Large intestine (tissue), 3 donors: ENCODE measurements around the gene TREML4. TPM values are rescaled to one million over a fixed set of nuclear protein-coding genes. Genes with fewer than 3 reads are reported as not detected.

Source experiments
- DNase-seq, 2 donors: peaks; one replicate each; pipeline versions ENCODE4 v3.0.0 to v3.0.0-alpha.2; 2013
- H3K27ac ChIP-seq: one replicate; pipeline ENCODE4 v1.5.1; 2013; ENCODE audit warnings: low read length
- H3K27me3 ChIP-seq: 2 replicates; pipeline ENCODE4 v1.6.1; 2013; ENCODE audit warnings: low read length; ENCODE audit not compliant: control insufficient read depth, insufficient read depth
- H3K36me3 ChIP-seq: 2 replicates; pipeline ENCODE4 v1.6.1; 2013; ENCODE audit warnings: low read length; ENCODE audit not compliant: control insufficient read depth, insufficient read depth
- H3K4me1 ChIP-seq: one replicate; pipeline ENCODE4 v1.6.1; 2013; ENCODE audit warnings: low read length; ENCODE audit not compliant: control insufficient read depth, insufficient read depth
- H3K4me3 ChIP-seq: one replicate; pipeline ENCODE4 v1.5.1; 2013; ENCODE audit warnings: low read length
- H3K9me3 ChIP-seq: one replicate; pipeline ENCODE4 v1.6.1; 2013; ENCODE audit warnings: mild to moderate bottlenecking, low read depth, low read length, moderate library complexity; ENCODE audit not compliant: control insufficient read depth
- WGBS: methylation state at CpG from one replicate; pipeline ENCODE4 v1.1.5; 2013; ENCODE audit warnings: low lambda C conversion rate; ENCODE audit not compliant: insufficient coverage; 5-methylcytosine and 5-hydroxymethylcytosine counted together
- polyA plus RNA-seq: library from polyadenylated mRNA; unstranded; fragments of 120-200 nt; gene quantifications from one replicate; pipeline ENCODE4 v1.2.1, GENCODE V29; 2013

TREML4 gene
- polyA plus RNA-seq, 1 donor = not detected

GRCh38 chr6:41286544-41287346 is 58.6 kb downstream of the TREML4 start, which contains the start of gene TREM1:
TSS of gene TREM1 (minus strand) at chr6:41286682. CDS start at chr6:41286655, 27 bp downstream.
- no CpG with 5 or more reads among the region's 8 CpGs for WGBS

GRCh38 chr6:41288030-41288753 is 60.0 kb downstream of the TREML4 start:
- Histone ChIP-seq H3K4me3 (no peak overlapping the region), H3K27ac (no peak overlapping the region), H3K27me3 (peaks cover 5% of the 10 kb centered on the region), H3K36me3 (no peaks in the 10 kb centered on the region), H3K4me1 (no peaks in the 10 kb centered on the region), H3K9me3 (no peaks in the 10 kb centered on the region)
- WGBS = 10% methylated on average over 2 of the region's 6 CpGs
- peak; percentile 52 to 87 for DNase-seq

More at GRCh38 chr6:41286544-41287346, 58.6 kb downstream of the TREML4 start, which contains the start of gene TREM1:
- H3K9me3 ChIP-seq = no peaks in the 10 kb centered on the region
- no peak within 1 kb of the TSS for H3K27ac ChIP-seq
- peaks cover 5% of the 10 kb centered on the region for H3K27me3 ChIP-seq
- H3K4me1 ChIP-seq = no peaks in the 10 kb centered on the region
- no peak within 1 kb of the TSS for H3K4me3 ChIP-seq
- no peaks in the 10 kb centered on the region for H3K36me3 ChIP-seq
- DNase-seq = peak in 1 of 2 donors; percentile 20

Other genes with a start within 250 kb of the TREML4 start
- gene UNC5CL, start 189.1 kb upstream of the TREML4 start, polyA plus RNA-seq = 164 TPM
- 2.3 TPM for gene TSPO2, start 185.9 kb upstream of the TREML4 start, polyA plus RNA-seq
- gene APOBEC2, start 175.1 kb upstream of the TREML4 start, polyA plus RNA-seq = 5.6 TPM
- gene OARD1, start 156.0 kb upstream of the TREML4 start, polyA plus RNA-seq = 82.5 TPM
- gene NFYA, start 155.4 kb upstream of the TREML4 start, polyA plus RNA-seq = 29.3 TPM
- gene TREML1, start 74.0 kb upstream of the TREML4 start, polyA plus RNA-seq = 0.07 TPM
- gene TREM2, start 65.2 kb upstream of the TREML4 start, polyA plus RNA-seq = 0.28 TPM
- 0.43 TPM for gene TREML2, start 27.2 kb upstream of the TREML4 start, polyA plus RNA-seq
- 0.06 TPM for gene TREM1, start 58.3 kb downstream of the TREML4 start, polyA plus RNA-seq
- 0.42 TPM for gene NCR2, start 107.3 kb downstream of the TREML4 start, polyA plus RNA-seq